HG03575 (cell line): ENCODE data around the gene EXOC3.

Experiments
- ATAC-seq: cut with Tn5 transposase; IDR thresholded peaks from one replicate; pipeline ENCODE4 v1.9.1; 2021; ENCODE audit not compliant: unreplicated experiment, insufficient number of reproducible peaks, low FRiP score; ENCODE audit errors: extremely low read depth

The EXOC3 gene

GRCh38 chr5:491119-491855 is 48.3 kb downstream of the EXOC3 start:
- no peak for ATAC-seq

- no peak for ATAC-seq
Observed at GRCh38 chr5:491856-492155, 48.8 kb downstream of the EXOC3 start.

GRCh38 chr5:492314-492893 is 49.4 kb downstream of the EXOC3 start:
- no peak for ATAC-seq

GRCh38 chr5:493119-493701 is 50.2 kb downstream of the EXOC3 start:
- ATAC-seq, result no peak

- no peak for ATAC-seq
Observed at GRCh38 chr5:493758-494157, 50.8 kb downstream of the EXOC3 start.

GRCh38 chr5:494667-495255 is 51.8 kb downstream of the EXOC3 start:
- ATAC-seq, result no peak

- no peak for ATAC-seq
Observed at GRCh38 chr5:496028-496427, 53.1 kb downstream of the EXOC3 start.

- no peak for ATAC-seq
Observed at GRCh38 chr5:497090-497700, 54.2 kb downstream of the EXOC3 start.

GRCh38 chr5:497871-498509 is 55.0 kb downstream of the EXOC3 start:
- no peak for ATAC-seq

GRCh38 chr5:499233-500209 is 56.5 kb downstream of the EXOC3 start:
- no peak for ATAC-seq

- no peak for ATAC-seq
Observed at GRCh38 chr5:500491-500890, 57.5 kb downstream of the EXOC3 start.

- ATAC-seq, result no peak
Observed at GRCh38 chr5:501105-501830, 58.3 kb downstream of the EXOC3 start.

GRCh38 chr5:501831-502184 is 58.8 kb downstream of the EXOC3 start:
- ATAC-seq, result no peak

- no peak for ATAC-seq
Observed at GRCh38 chr5:502325-503079, 59.5 kb downstream of the EXOC3 start.

GRCh38 chr5:504326-505154 is 61.6 kb downstream of the EXOC3 start:
- no peak for ATAC-seq

GRCh38 chr5:505951-506525 is 63.1 kb downstream of the EXOC3 start:
- ATAC-seq, result no peak
